ENCODE data around the gene NUP155.
"Not testable (repeated sequence)": the region's sequence is repeated elsewhere in the genome, so short reads cannot be mapped to it uniquely, and the experiment has no call there.

Gene NUP155

DNA sequence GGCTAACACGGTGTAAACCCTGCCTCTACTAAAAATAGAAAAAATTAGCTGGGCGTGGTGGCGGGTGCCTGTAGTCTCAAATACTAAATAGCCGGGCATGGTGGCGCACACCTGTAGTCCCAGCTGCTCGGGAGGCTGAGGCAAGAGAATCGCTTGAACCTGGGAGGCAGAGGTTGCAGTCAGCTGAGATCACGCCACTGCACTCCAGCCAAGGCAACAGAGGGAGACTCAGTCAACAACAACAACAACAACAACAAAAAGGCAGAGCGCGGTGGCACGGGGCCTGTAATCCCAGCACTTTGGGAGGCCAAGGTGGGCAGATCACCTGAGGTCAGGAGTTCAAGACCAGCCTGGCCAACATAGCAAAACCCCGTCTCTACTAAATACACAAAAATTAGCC lies 7.2 kb upstream of the NUP155 start:
- H3K9me3 ChIP-seq (ENCODE audit: control insufficient read depth, insufficient read depth, low read depth, low read length); H3K4me3 ChIP-seq (ENCODE audit: low read depth, low read length); H3K27ac ChIP-seq (ENCODE audit: extremely low read depth, low read depth, low read length); POLR2A ChIA-PET; CTCF ChIA-PET; H3K4me1 ChIP-seq (ENCODE audit: control insufficient read depth, insufficient read depth, low read length): not testable (repeated sequence)
- peaks cover 12 to 15% of the 10 kb centered on the region in 2 experiments; a peak in 2 of 3 replicates for H3K36me3 ChIP-seq (ENCODE audit: control insufficient read depth in 2 of 2, insufficient read depth in 1 of 2, low read length in 2 of 2)

DNA sequence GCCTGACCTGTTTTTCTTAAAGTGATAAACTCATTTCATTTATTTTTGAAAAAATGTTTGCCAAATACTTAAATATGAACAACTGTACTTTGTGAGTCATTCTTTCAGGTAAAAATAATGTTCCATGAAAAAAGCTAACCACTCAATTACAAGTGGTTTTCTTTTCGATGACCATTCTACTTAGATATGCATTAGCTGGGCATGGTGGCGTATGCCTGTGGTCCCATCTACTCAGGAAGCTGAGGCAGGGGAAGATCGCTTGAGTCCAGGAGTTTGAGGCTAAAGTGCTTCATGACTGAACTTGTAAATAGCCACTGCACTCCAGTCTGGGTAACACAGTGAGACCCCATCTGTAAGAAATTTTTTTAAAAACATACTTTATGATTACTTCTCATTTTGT lies 4.2 kb upstream of the NUP155 start:
- Histone ChIP-seq H3K4me3 (ENCODE audit: low read depth, low read length) (no peak overlapping the region), H3K9me3 (ENCODE audit: control insufficient read depth, insufficient read depth, low read depth, low read length) (no peaks in the 10 kb centered on the region), H3K36me3 (ENCODE audit: control insufficient read depth in 2 of 2, insufficient read depth in 1 of 2, low read length in 2 of 2) (no peaks in the 10 kb centered on the region), H3K4me1 (ENCODE audit: control insufficient read depth, insufficient read depth, low read length) (no peaks in the 10 kb centered on the region; the same call in 1 of the 2 replicates), H3K27ac (ENCODE audit: extremely low read depth, low read depth, low read length) (no peak overlapping the region)
- TF ChIP-seq ZBTB20 (tag by site-specific recombination; IDR thresholded peaks at IDR 0.05) (no peak), PRDM1 (tag by site-specific recombination; IDR thresholded peaks at IDR 0.05) (no peak), ZNF2 (tag by site-specific recombination; IDR thresholded peaks at IDR 0.05) (no peak), ZBTB21 (tag by site-specific recombination; IDR thresholded peaks at IDR 0.05) (no peak), ZNF48 (tag by site-specific recombination; IDR thresholded peaks at IDR 0.05) (no peak), ZNF214 (tag by site-specific recombination; IDR thresholded peaks at IDR 0.05; ENCODE audit: borderline replicate concordance) (no peak), KLF7 (tag by site-specific recombination; IDR thresholded peaks at IDR 0.05; ENCODE audit: borderline replicate concordance) (no peak), GLIS2 (tag by site-specific recombination; IDR thresholded peaks at IDR 0.05) (no peak), ZFHX2 (tag by site-specific recombination; conservative IDR thresholded peaks at IDR 0.05) (no peak), ZSCAN30 (tag by site-specific recombination; IDR thresholded peaks at IDR 0.05) (no peak), ZNF530 (tag by site-specific recombination; IDR thresholded peaks at IDR 0.05; ENCODE audit: low read depth) (no peak), ZNF10 (tag by site-specific recombination; IDR thresholded peaks at IDR 0.05) (no peak), ZNF555 (tag by site-specific recombination; conservative IDR thresholded peaks at IDR 0.05) (no peak)
- TF ChIP-seq, protein P1, sequence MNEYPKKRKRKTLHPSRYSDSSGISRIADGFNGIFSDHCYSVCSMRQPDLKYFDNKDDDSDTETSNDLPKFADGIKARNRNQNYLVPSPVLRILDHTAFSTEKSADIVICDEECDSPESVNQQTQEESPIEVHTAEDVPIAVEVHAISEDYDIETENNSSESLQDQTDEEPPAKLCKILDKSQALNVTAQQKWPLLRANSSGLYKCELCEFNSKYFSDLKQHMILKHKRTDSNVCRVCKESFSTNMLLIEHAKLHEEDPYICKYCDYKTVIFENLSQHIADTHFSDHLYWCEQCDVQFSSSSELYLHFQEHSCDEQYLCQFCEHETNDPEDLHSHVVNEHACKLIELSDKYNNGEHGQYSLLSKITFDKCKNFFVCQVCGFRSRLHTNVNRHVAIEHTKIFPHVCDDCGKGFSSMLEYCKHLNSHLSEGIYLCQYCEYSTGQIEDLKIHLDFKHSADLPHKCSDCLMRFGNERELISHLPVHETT (tag by site-specific recombination; IDR thresholded peaks at IDR 0.05): no peak
- TF ChIP-seq, protein P2, sequence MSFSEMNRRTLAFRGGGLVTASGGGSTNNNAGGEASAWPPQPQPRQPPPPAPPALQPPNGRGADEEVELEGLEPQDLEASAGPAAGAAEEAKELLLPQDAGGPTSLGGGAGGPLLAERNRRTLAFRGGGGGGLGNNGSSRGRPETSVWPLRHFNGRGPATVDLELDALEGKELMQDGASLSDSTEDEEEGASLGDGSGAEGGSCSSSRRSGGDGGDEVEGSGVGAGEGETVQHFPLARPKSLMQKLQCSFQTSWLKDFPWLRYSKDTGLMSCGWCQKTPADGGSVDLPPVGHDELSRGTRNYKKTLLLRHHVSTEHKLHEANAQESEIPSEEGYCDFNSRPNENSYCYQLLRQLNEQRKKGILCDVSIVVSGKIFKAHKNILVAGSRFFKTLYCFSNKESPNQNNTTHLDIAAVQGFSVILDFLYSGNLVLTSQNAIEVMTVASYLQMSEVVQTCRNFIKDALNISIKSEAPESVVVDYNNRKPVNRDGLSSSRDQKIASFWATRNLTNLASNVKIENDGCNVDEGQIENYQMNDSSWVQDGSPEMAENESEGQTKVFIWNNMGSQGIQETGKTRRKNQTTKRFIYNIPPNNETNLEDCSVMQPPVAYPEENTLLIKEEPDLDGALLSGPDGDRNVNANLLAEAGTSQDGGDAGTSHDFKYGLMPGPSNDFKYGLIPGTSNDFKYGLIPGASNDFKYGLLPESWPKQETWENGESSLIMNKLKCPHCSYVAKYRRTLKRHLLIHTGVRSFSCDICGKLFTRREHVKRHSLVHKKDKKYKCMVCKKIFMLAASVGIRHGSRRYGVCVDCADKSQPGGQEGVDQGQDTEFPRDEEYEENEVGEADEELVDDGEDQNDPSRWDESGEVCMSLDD (tag by site-specific recombination; IDR thresholded peaks at IDR 0.05): no peak
- TF ChIP-seq, protein P3, sequence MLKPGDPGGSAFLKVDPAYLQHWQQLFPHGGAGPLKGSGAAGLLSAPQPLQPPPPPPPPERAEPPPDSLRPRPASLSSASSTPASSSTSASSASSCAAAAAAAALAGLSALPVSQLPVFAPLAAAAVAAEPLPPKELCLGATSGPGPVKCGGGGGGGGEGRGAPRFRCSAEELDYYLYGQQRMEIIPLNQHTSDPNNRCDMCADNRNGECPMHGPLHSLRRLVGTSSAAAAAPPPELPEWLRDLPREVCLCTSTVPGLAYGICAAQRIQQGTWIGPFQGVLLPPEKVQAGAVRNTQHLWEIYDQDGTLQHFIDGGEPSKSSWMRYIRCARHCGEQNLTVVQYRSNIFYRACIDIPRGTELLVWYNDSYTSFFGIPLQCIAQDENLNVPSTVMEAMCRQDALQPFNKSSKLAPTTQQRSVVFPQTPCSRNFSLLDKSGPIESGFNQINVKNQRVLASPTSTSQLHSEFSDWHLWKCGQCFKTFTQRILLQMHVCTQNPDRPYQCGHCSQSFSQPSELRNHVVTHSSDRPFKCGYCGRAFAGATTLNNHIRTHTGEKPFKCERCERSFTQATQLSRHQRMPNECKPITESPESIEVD (tag by site-specific recombination; IDR thresholded peaks at IDR 0.05): no peak
- TF ChIP-seq, protein P4, sequence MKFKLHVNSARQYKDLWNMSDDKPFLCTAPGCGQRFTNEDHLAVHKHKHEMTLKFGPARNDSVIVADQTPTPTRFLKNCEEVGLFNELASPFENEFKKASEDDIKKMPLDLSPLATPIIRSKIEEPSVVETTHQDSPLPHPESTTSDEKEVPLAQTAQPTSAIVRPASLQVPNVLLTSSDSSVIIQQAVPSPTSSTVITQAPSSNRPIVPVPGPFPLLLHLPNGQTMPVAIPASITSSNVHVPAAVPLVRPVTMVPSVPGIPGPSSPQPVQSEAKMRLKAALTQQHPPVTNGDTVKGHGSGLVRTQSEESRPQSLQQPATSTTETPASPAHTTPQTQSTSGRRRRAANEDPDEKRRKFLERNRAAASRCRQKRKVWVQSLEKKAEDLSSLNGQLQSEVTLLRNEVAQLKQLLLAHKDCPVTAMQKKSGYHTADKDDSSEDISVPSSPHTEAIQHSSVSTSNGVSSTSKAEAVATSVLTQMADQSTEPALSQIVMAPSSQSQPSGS (tag by site-specific recombination; IDR thresholded peaks at IDR 0.05; ENCODE audit: low read depth): no peak
- TF ChIP-seq, protein P5, sequence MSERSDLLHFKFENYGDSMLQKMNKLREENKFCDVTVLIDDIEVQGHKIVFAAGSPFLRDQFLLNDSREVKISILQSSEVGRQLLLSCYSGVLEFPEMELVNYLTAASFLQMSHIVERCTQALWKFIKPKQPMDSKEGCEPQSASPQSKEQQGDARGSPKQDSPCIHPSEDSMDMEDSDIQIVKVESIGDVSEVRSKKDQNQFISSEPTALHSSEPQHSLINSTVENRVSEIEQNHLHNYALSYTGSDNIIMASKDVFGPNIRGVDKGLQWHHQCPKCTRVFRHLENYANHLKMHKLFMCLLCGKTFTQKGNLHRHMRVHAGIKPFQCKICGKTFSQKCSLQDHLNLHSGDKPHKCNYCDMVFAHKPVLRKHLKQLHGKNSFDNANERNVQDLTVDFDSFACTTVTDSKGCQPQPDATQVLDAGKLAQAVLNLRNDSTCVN (tag by site-specific recombination; optimal IDR thresholded peaks at IDR 0.05): no peak
- TF ChIP-seq, protein P6, sequence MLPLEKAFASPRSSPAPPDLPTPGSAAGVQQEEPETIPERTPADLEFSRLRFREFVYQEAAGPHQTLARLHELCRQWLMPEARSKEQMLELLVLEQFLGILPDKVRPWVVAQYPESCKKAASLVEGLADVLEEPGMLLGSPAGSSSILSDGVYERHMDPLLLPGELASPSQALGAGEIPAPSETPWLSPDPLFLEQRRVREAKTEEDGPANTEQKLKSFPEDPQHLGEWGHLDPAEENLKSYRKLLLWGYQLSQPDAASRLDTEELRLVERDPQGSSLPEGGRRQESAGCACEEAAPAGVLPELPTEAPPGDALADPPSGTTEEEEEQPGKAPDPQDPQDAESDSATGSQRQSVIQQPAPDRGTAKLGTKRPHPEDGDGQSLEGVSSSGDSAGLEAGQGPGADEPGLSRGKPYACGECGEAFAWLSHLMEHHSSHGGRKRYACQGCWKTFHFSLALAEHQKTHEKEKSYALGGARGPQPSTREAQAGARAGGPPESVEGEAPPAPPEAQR (tag by site-specific recombination; IDR thresholded peaks at IDR 0.05): no peak
- ChIA-PET CTCF (no interaction called here), POLR2A (no interaction called here)
